Hepatocyte (in vitro differentiated cells): ENCODE results near the gene PNMA6E.

Experiments used
- CTCF ChIP-seq: fragments of 200-600 bp; sonication (generic); IDR thresholded peaks from 2 replicates; pipeline ENCODE4 v1.5.1; 2016; ENCODE audit warnings: antibody characterized with exemption, mild to moderate bottlenecking; ENCODE audit not compliant: poor library complexity
- EZH2 ChIP-seq: fragments of 200-600 bp; sonication (generic); IDR thresholded peaks from 2 replicates; pipeline ENCODE4 v1.6.1; 2016; ENCODE audit warnings: antibody characterized with exemption, mild to moderate bottlenecking, borderline replicate concordance
- EZH2phosphoT487 ChIP-seq: fragments of 200-600 bp; sonication (generic); IDR thresholded peaks from one replicate; pipeline ENCODE4 v1.6.1; 2018; ENCODE audit warnings: antibody characterized with exemption, mild to moderate bottlenecking, low read depth, moderate library complexity; ENCODE audit not compliant: unreplicated experiment, severe bottlenecking

GRCh38 chrX:153433161-153433680 is 32.1 kb upstream of the PNMA6E start:
- TF ChIP-seq CTCF (no peak), EZH2phosphoT487 (no peak), EZH2 (no peak)
